ENCODE results near the gene GPHN. TPM values are rescaled to one million over a fixed set of nuclear protein-coding genes. Genes with fewer than 3 reads are reported as not detected.

GPHN gene
- total RNA-seq, 6 experiments from 2014 or later = 21.2 to 81.7 (median 40.2) TPM

GRCh38 chr14:66635435-66635834 is 127.5 kb downstream of the GPHN start:
- intact Hi-C loops (cut with DNase I) = no loop called here
- no peak overlapping the region for H3K4me3 ChIP-seq
- no peak for ATAC-seq

DNA sequence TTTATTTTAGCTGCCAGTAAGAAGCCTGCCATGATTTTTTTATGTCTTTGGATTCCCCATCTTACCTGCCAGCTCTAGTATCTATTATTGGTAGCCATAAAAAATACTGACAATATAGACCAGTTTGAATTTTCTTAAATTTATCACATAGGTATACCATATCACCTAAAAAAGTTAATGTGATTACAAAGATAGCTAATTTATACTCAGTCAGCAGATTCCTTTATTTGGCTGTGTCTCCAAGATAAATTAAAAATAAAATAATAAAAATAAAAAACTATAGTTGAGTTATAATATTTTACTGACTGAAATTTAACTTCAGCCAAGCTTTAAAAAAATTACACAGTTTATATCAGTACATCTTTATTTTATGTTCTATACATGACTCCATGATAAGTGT is 128.3 kb downstream of the GPHN start:
- ATAC-seq (no peak), DNase-seq (no peak)
- Histone ChIP-seq H3K27me3 (no peaks in the 10 kb centered on the region), H3K9me3 (no peaks in the 10 kb centered on the region), H3K27ac (no peak overlapping the region), H3K36me3 (no peaks in the 10 kb centered on the region), H3K4me1 (peaks cover 0 to 16% (median 0%) of the 10 kb centered on the region in 4 donors), H3K4me3 (no peak overlapping the region)
- no peak for TF ChIP-seq POLR2A (IDR thresholded peaks at IDR 0.05)
- TF ChIP-seq, protein P1, sequence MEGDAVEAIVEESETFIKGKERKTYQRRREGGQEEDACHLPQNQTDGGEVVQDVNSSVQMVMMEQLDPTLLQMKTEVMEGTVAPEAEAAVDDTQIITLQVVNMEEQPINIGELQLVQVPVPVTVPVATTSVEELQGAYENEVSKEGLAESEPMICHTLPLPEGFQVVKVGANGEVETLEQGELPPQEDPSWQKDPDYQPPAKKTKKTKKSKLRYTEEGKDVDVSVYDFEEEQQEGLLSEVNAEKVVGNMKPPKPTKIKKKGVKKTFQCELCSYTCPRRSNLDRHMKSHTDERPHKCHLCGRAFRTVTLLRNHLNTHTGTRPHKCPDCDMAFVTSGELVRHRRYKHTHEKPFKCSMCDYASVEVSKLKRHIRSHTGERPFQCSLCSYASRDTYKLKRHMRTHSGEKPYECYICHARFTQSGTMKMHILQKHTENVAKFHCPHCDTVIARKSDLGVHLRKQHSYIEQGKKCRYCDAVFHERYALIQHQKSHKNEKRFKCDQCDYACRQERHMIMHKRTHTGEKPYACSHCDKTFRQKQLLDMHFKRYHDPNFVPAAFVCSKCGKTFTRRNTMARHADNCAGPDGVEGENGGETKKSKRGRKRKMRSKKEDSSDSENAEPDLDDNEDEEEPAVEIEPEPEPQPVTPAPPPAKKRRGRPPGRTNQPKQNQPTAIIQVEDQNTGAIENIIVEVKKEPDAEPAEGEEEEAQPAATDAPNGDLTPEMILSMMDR (IDR thresholded peaks at IDR 0.05) = no peak
- intact Hi-C loops (cut with DNase I) = no loop called here

More at GRCh38 chr14:66635435-66635834, 127.5 kb downstream of the GPHN start:
- no peaks in the 10 kb centered on the region for H3K27me3 ChIP-seq
- peaks cover 0 to 16% (median 0%) of the 10 kb centered on the region in 4 donors for H3K4me1 ChIP-seq
- no peak for TF ChIP-seq POLR2A (IDR thresholded peaks at IDR 0.05)
- TF ChIP-seq, protein P1 (IDR thresholded peaks at IDR 0.05) = no peak
- no peaks in the 10 kb centered on the region for H3K36me3 ChIP-seq
- H3K9me3 ChIP-seq = no peaks in the 10 kb centered on the region
- H3K27ac ChIP-seq = no peak overlapping the region
- no peak for DNase-seq
- 42% methylated on average over 2 of the region's 2 CpGs for WGBS (ENCODE audit: insufficient coverage, low coverage, low lambda C conversion rate, missing lambda C conversion rate)

- Histone ChIP-seq H3K27me3 (no peaks in the 10 kb centered on the region), H3K36me3 (no peaks in the 10 kb centered on the region), H3K27ac (no peak overlapping the region), H3K4me3 (no peak overlapping the region), H3K9me3 (no peaks in the 10 kb centered on the region), H3K4me1 (peaks cover 0 to 23% (median 0%) of the 10 kb centered on the region in 4 donors)
- ATAC-seq = no peak
- intact Hi-C loops (cut with DNase I) = no loop called here
- TF ChIP-seq POLR2A (IDR thresholded peaks at IDR 0.05) = no peak
- TF ChIP-seq, protein P1 (IDR thresholded peaks at IDR 0.05) = no peak
- 86% methylated on average over 2 of the region's 2 CpGs for WGBS (ENCODE audit: insufficient coverage, low coverage, low lambda C conversion rate, missing lambda C conversion rate)
- no peak for DNase-seq
Observed at GRCh38 chr14:66638689-66639088, 130.7 kb downstream of the GPHN start.

DNA sequence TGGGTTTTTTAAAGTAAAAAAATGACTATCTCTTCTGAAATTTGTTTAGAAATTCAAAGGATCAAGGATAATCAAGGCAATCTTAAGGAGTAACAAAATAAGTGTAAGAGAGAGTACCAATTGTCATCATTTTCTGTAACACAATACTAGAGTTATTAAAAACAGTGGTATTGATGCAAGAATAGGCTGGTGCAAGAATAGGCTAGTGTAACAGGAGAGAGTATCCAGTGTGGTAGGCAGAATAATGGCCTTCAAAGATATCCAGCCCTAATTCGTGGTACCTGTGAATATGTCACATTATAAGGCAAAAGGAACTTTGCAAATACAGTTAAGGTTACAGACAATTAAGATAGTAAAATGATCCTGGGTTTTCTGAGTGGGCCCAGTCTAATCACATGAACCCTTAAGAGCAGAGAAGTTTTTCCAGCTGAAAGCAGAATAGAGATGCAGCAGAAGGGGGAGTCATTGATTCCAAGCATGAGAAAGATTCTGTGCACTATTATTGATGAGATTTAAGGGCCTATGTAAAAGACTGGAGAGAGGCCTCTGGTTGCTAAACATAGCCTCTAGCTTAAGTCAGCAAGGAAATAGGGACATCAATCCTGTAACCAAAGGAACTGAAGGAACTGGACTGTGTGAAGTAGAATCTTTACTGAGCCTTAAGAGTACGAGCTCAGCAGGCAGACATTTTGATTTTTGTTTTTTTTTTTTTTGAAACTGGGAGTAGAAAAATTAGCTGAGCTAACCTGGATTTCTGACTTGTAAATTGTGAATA is 134.1 kb downstream of the GPHN start:
- 74% methylated on average over 2 of the region's 2 CpGs for WGBS (ENCODE audit: insufficient coverage, low coverage, low lambda C conversion rate, missing lambda C conversion rate)
- ATAC-seq (no peak), DNase-seq (no peak)
- intact Hi-C loops (cut with DNase I) = no loop called here
- H3K27me3 ChIP-seq = no peaks in the 10 kb centered on the region
- H3K9me3 ChIP-seq = no peaks in the 10 kb centered on the region
- no peak overlapping the region for H3K27ac ChIP-seq
- no peak for TF ChIP-seq POLR2A (IDR thresholded peaks at IDR 0.05)
- TF ChIP-seq, protein P1 (IDR thresholded peaks at IDR 0.05) = no peak
- H3K4me1 ChIP-seq = peaks cover 0 to 8% (median 0%) of the 10 kb centered on the region in 4 donors
- no peak overlapping the region for H3K4me3 ChIP-seq
- H3K36me3 ChIP-seq = no peaks in the 10 kb centered on the region

Data from right lobe of liver (tissue), 6 donors.